NCI-H2107 treated with DMSO at 0.1 percent for 48 hours (cell line): Measurements from ENCODE around the gene ANKS1A.

Experiments used
- DNase-seq: peaks from one replicate; lab custom pipeline; 2025; ENCODE audit not compliant: unreplicated experiment; lab: John Stamatoyannopoulos, UW

Gene ANKS1A

DNA sequence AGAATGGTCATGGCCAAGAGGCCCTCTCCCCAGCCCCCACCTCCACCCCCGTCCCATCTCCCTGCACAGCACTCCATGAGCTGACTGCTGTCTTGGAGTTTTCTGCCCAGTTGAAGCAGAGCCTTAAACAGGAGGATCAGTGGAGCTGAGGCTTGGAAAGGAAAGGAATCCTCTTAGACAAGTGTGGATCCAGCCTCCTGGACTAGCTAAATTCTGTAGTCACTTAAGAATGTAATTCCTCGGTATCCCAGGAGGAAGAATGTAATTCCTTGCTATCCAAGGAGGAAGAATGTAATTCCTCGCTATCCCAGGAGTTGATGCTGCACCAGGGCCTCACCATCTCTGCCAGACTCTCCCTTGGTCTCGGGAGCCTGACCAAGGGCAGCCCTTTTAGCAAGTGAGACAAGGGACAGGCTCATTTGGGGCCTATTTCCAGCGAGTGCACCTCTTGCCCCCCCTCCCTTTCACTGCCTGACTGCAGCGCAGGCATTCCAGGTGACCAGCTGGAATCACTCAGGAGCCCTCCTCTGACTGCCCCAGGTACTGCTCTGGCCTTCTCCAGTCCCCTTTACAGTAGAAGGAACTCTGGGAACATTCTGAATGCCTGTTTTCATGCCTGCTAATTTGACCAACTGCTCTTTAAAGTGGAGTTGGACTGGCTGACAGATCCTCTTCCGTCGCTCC lies 175.8 kb downstream of the ANKS1A start:
- no peak for DNase-seq

DNA sequence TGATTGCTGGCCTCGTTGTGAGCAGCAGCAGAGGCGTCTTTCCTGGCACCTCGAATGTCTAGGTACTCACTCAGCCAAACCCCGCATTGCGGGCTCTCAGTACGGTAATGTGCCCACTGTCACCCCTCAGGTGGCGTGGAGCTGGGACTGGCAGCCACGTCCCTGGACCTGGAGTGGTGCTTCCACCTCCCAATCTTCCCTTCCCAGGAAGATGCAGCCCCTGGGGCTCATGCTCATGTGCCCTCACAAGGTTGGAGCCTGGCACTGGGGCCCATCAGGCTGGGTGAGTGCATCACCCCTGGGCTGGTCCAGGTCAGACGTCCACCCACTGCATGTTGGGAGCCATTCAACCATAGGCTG lies 176.4 kb downstream of the ANKS1A start:
- no peak for DNase-seq

GRCh38 chr6:35065870-35066269 lies 176.8 kb downstream of the ANKS1A start:
- DNase-seq: no peak

GRCh38 chr6:35067234-35067633 lies 178.2 kb downstream of the ANKS1A start:
- no peak for DNase-seq

- DNase-seq: no peak
Observed at GRCh38 chr6:35068206-35068605, 179.2 kb downstream of the ANKS1A start.

DNA sequence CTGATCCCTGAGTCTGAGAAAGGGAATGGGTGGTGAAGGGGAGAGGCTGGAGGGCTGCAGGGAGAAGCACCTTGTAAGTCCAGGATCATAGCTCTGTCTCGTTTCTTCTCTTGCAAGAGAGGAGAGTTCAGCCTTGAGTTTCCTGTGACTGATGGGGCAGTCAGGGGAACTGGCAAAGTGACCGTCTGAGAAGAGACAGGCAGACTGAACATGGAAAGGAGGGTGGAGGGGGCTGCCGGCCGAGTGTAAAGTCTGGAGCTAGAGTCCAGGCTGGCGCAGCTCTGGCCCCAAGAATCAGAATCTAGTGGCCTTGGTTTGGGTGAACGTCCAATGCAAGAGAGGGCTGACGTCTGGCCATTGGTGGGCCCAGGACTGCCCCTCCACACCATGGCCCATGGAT lies 179.6 kb downstream of the ANKS1A start:
- no peak for DNase-seq

DNA sequence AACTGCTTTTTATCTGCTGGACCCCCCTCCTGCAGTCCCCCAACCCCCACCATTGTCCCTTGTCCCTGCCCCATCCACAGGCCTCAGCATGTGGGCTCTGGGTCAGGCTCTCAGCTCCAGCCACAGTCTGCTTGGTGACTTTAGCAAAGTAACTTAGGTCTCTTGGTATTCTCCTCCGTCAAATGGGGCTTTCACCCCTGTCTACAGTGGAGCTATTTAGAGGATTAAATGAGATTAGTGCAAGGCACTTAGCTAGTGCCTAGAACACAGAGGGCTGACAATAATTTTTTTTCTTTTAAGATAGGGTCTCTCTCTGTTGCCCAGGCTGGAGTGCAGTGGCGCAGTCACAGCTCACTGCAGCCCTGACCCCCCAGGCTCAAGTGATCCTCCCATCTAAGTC lies 180.2 kb downstream of the ANKS1A start:
- DNase-seq: no peak

- no peak for DNase-seq
Observed at GRCh38 chr6:35070111-35070510, 181.1 kb downstream of the ANKS1A start.

DNA sequence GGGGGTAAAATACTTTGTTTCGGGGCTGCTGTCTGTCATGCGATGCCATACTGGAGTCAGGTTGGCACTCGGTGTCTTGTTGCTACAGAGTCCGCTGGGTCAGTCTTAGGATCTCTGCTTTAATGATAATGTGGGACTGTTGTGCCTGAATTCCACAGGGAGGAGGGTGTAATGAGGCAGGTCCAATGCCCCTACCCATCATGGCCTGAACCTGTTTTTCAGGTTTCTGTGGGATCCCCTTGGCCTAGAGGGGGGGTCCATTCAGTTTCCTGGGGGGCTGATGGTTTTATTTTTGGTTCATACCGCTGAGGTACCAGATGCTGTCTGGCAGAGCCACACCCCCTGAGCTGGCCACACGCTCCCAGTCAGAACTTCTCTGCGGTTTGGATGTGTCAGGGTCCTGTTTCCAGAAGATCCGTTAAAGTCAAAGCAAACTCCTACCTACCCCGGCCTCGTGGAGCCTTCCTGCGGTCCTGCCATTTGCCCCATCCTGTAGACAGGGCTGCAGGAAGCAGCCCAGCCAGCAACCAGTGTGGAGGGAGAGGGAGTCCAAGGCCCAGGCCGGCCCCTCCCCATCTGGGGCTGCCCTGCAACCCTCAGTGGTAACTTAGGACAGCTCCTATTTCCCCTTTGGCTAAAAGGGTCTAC lies 182.4 kb downstream of the ANKS1A start:
- DNase-seq: no peak

DNA sequence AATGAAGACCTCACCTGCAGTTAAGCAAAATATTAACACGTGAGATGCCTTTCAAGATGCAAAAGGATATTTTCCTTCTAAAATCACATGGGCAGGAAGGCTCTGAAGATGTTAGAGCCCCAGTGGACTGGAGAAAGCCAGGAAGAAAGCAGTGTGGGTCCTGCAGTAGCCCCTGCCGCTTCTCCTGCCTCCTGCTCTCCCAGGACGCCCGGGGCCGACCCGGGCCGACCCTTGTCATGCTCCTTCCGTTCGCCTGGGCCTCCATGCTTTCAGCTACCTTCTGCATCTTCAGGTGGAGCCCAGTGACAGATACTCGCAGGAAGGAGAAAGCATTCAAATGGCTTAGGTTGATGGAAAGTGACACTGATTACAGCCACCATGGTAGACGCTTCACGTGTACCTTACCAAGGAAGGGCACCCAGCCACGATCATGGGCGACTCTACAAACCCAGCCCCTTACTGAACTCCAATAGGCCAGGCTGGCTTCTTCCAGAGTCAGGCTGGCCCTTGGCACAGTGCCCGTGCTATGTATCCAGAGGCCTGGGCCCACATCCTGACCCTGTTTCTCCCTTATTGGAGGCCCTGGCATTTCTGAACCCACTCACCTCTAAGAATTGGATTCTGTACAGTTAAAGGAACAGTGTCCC lies 183.1 kb downstream of the ANKS1A start:
- no peak for DNase-seq

DNA sequence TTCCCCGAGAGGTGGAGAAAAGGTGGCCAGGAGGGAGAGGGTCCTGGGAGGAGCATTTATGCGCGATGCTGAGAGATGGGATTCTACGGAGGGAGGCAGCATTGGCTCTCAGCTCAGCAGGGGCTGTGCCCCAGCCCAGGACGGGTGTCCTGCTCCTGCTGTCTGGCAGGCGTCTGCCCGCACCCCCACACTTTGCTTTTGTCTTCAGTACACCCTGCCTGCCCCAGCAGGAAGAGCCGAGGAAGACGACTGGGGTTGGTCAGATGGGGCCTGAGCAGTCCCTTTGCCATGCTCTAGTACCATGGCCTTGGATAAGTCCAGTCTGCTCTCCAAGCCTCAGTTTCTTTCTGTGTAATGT lies 183.6 kb downstream of the ANKS1A start:
- no peak for DNase-seq

DNA sequence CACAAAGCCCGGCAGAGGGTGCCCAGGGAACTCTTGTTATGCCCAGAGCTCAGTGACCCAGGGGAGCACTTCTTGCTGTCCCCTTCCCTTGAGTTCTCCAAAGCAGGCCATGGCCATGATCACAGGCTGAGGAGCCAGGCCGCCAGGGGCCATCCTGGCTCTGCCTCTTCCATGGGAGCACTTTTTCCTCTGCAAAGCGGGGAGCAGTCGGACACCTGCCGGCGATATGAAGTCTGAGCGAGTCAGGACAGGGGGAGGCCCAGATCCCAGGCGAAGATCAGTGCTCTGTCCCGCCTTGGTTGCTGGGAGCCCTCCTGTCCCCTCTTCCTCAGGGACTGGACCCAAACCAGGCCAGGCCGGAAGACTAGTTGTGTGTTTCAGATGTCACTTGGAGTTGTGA lies 184.2 kb downstream of the ANKS1A start:
- DNase-seq: no peak

DNA sequence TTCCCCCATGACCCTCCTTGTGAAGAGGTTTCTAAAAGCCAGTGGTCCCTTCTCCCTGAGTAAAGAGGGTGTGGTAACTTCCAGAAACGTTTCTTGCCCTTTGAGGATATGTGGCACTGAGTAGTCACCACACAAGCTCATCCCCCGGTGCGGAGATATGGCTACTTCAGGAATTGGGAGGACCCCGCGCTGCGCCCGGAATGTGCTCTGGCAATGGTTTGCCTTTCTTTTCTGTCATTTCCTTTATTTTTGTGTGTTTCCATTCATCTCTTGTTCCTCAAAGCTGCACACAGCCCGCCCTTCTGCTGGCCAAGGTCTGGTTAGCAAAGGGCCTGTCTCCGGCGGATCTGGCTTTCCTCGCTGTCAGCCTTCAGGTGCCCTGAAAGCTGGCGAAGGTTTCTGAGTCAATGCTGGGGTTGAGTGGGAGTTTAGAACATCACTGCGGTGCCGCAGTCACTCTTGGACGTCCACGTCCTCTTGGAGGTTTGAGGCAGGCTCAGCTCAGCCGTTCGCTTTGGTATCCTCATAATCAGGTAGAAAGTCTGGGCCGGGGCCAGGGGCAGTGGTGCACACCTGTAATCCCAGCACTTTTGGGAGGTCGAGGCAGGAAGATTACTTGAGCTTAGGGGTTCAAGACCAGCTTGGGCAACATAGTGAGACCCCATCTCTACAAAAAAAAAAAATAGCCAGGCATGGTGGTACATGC lies 184.9 kb downstream of the ANKS1A start:
- DNase-seq: no peak

- DNase-seq: no peak
Observed at GRCh38 chr6:35076997-35077712, 188.1 kb downstream of the ANKS1A start.

DNA sequence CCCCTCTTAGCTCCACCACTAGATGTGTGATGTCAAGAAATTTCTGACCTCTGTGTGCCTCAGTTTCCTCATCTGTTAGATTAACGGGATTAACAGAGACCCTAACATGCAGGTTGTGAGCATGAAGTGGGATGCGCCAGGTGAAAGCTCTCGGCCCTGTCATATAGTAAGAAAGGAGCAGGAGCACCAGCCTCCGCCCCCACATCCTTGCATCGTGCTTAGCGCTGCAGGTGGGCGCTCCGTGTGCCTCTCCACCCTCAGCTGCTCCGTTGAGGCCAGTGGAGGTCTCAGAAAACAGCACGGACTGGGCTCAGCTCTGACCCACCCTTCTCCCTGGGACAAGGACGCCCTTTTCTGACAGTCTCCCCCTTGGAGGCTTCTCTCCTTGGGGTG lies 188.7 kb downstream of the ANKS1A start:
- DNase-seq: no peak

GRCh38 chr6:35078226-35078850 lies 189.3 kb downstream of the ANKS1A start:
- no peak for DNase-seq

- DNase-seq: no peak
Observed at GRCh38 chr6:35078896-35079295, 189.8 kb downstream of the ANKS1A start.

DNA sequence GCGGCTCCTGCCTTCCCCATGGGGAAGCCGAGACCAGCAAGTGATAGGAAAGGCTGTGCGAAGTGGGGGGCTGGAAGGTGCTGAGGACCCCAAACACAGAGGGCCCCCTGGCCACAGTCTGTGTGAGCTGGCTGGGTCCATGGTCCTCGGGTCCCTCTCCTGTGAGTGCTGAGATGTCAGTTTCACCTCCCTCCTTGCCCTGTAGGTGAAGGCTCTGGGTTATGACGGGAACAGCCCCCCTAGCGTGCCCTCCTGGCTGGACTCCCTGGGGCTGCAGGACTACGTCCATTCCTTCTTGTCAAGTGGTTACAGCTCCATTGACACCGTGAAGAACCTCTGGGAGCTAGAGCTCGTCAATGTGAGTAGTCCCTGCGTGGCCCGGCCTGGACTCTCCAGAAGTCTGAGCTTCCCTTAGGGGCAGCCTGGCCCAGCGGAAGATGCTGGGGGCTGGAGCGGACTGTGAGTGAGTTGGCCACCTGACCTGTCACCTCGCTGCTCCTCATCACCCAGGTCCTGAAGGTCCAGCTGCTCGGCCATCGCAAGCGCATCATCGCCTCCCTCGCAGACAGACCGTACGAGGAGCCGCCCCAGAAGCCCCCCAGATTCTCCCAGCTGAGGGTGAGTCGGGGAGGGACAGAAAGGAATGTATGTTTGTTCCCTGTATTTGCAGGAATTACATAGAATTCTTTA lies 190.4 kb downstream of the ANKS1A start:
- no peak for DNase-seq

DNA sequence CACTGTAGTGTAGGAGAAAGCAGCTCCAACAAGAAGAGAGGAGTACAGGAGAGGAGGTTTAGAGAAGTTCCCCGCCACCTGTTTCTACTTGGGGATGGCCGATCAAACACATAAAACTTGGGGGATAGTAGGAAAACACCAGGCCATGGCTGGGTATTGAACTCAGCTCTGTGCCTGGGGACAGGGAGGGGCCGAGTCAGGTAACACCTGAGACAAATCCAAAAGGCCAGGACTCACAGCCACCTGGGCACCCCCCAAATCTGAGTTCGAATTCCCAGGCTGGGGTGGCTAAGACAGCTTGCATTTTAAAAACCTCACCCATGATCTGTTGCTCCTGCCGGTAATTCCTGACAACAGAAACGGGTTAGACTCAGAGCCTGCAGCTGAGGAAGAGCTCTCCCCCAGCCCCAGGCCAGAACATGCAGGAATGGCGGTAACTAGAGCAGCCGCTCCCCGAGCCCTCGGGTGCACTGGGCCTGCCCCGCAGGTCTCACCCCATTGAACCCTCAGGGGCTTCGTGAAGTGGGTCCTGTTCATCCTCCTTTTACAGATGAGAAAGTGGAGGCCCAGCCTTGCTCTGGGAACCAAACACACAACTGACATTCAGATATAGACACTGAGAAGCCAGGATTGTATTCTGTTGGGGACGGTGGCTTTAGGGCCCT lies 191.1 kb downstream of the ANKS1A start:
- DNase-seq: no peak
